Astrocyte of the spinal cord (primary cell): ENCODE data around the gene VAV2.

ENCODE experiments used
- DNase-seq: peaks from one replicate; pipeline ENCODE4 v3.0.0; 2011; ENCODE audit warnings: low read depth, low spot score
- H3K4me3 ChIP-seq: 2 replicates; pipeline ENCODE4 v1.5.1; 2011; ENCODE audit warnings: low read depth, mild to moderate bottlenecking, low read length, moderate library complexity
- in situ Hi-C: cut with HindIII; loops from 2 replicates; pipeline ENCODE4 v1.10.0; 2017; ENCODE audit warnings: low sequenced_read_pairs
- TF ChIP-seq, protein P1 (sequence below): IDR thresholded peaks from 2 replicates; pipeline ENCODE4 v1.5.1; 2012; ENCODE audit warnings: low read depth, mild to moderate bottlenecking, low read length, inconsistent platforms

Gene VAV2

DNA sequence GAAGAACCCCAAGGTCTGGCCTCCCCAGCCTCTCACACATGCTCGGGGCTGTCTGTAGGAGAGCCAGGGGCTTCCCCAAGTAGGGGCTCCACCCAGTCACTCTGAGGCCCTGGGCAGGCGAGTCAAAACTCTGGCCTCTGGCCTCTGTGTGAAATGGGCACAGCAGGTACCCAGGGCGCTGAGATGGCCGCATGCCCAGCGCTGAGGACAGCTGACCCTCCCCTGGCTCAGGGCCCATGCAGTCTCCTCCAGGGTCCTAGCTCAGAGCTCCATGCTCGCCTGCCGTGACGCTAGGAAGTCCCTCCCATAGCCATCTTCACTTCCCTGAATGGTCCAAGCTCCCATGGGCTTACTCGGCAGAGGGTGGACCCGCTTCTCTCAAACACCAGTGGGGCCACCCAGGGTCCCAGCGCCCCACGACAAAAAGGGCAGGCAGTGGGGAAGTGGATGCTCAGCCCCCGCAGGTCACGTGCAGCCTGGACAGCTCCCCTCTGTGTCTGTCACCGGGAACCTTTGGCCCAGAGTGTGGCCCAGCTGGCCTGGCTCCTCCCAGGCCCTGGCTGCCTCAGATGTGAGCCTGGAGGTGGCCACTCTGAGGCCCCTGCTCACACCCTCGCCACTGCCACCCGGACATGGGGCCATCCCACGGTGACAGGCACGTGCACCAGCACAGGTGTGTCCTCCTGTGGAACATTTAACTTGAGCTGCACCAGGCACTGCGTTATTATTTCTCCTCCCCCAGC, 12.2 kb upstream of the VAV2 start:
- no peak for DNase-seq
- in situ Hi-C loops = loop anchor here (25.0 kb wide), 1 partner anchor 217 kb away; no protein-coding TSS in a partner anchor
- no peak overlapping the region for H3K4me3 ChIP-seq
- TF ChIP-seq, protein P1, sequence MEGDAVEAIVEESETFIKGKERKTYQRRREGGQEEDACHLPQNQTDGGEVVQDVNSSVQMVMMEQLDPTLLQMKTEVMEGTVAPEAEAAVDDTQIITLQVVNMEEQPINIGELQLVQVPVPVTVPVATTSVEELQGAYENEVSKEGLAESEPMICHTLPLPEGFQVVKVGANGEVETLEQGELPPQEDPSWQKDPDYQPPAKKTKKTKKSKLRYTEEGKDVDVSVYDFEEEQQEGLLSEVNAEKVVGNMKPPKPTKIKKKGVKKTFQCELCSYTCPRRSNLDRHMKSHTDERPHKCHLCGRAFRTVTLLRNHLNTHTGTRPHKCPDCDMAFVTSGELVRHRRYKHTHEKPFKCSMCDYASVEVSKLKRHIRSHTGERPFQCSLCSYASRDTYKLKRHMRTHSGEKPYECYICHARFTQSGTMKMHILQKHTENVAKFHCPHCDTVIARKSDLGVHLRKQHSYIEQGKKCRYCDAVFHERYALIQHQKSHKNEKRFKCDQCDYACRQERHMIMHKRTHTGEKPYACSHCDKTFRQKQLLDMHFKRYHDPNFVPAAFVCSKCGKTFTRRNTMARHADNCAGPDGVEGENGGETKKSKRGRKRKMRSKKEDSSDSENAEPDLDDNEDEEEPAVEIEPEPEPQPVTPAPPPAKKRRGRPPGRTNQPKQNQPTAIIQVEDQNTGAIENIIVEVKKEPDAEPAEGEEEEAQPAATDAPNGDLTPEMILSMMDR = no peak

DNA sequence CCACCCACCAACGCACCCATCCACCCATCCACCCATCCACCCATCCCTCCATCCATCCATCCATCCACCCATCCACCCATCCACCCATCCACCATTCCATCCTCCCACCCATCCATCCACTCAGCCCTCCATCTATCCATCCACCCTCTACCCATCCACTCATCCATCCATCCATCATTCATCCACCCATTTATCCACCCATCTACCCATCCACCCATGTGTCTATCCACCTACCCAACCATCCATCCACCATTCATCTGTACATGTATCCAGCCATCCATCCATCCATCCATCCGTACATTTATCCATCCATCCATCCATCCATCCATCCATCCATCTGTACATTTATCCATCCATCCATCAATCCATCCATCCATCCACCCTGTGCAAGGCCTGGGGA, 11.1 kb upstream of the VAV2 start:
- H3K4me3 ChIP-seq = no peak overlapping the region
- no peak for DNase-seq
- in situ Hi-C loops = loop anchor here (25.0 kb wide), 1 partner anchor 216 kb away; no protein-coding TSS in a partner anchor
- TF ChIP-seq, protein P1 = no peak

DNA sequence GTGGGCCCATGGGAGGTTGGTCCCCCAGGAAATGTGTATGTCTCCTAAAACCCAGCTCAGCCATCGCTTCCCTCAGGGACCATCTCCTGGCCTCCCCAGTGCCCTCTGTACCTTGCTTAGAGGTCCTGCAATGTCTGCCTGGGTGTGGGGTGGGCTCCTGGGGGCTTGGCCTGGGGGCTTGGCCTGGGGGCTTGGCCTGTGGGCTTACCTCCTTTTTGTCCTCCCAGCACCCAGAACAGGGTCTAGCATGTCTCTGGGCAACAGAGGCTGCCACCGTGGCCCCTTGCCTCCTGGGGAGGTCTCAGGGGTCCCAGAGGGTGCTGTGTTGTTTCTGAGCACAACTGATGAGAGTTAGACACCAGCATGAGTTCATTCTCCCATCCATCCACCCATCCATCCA, 10.7 kb upstream of the VAV2 start:
- no peak overlapping the region for H3K4me3 ChIP-seq
- TF ChIP-seq, protein P1 = no peak
- in situ Hi-C loops = loop anchor here (25.0 kb wide), 1 partner anchor 215 kb away; no protein-coding TSS in a partner anchor
- DNase-seq = no peak

DNA sequence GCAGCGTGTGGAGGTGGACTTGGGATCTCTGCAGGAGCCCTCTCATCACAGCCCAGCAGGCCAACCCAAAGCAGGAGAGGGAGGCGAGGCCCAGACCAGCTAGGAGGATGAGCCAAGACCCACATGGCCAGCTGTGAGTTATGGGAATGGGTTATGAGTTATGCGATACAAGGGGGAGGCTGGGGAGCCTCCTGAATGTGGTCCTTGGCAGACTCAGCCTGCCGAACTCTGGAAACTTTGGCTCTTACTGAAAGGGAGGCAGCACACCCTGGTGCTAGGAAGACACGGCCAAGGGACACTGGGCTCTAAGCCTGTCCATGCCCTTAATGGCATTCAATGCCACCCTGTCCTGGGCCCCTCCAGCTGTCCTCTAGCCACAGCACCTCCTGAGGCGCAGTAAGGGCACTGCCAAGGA, 7.7 kb upstream of the VAV2 start:
- in situ Hi-C loops = loop anchor here (25.0 kb wide), 1 partner anchor 213 kb away; no protein-coding TSS in a partner anchor
- TF ChIP-seq, protein P1 = no peak
- H3K4me3 ChIP-seq = no peak overlapping the region
- DNase-seq = no peak

DNA sequence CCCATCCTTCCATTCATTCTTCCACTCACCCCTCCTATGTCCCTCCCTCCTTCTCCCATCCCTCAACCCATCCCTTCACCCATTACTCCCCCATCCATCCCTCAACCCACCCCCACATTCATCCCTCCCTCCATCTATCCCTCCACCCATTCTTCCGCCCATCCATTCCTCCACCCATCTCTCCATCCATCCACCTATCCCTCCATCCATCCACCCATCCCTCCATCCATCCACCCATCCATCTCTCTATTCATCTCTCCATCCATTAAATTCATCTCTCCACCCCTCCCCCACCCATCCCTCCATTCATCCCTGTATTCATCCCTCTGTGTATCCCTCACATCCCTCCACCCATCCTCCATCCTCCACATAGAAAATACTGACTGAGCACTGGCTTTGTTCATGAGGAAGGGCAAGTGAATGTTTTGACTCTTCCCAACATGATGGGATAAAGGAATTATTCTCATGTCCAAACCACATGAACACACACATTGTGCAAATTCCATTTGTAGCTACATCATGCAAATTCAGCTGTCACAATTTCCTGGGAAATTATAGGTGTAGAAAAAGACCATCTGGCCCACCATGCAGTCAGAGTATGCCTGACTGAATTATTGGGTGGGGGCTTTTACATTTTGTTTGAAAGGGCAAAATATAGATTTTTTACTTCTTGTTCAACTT, 6.9 kb upstream of the VAV2 start:
- in situ Hi-C loops = no loop called here
- DNase-seq = no peak
- no peak overlapping the region for H3K4me3 ChIP-seq
- TF ChIP-seq, protein P1 = no peak

DNA sequence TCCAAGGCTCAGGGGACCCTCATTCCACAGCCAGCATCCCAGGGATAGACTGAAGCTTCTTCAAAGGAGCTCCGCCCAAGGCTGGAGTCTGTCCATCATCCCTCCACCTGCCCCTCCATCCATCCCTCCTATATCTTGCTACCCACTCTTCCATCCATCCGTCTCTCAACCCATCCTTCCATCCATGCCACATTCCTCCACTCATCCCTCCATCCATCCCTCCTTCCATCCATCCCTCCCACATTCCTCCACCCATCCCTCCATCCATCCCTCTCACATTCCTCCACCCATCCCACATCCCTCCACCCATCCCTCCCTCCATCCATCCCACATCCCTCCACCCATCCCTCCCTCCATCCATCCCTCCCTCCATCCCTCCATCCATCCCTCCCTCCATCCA, 5.5 kb upstream of the VAV2 start:
- in situ Hi-C loops = no loop called here
- H3K4me3 ChIP-seq = no peak overlapping the region
- TF ChIP-seq, protein P1 = no peak
- DNase-seq = no peak
